ENCODE data around the gene OR6C74. TPM values are rescaled to one million over a fixed set of nuclear protein-coding genes. Genes with fewer than 3 reads are reported as not detected.

The OR6C74 gene
- total and polyA plus RNA-seq, 12 donors: not detected

DNA sequence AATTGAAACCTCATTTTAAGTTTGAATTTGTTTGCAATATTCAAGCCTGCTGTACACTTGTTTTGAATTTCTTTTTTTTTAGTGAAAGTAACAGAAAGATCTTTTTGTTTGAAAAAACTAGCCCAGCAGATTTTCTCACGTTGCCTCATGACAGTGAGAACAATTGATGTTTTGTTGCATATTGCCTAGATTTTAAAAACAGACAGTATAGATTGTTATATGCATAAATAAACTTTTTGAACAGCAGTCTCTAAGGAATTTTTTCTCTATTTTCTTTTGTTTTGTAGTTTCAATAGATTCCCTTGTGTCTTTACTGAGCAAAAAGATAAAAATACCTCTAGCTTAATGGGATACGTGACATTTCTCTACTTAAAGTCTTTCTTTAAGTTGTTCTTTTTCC lies 36.6 kb downstream of the OR6C74 start:
- no peaks in the 10 kb centered on the region for H3K27me3 ChIP-seq
- 55 to 57% methylated on average over 2 of the region's 2 CpGs for WGBS, 2 donors
- ATAC-seq (no peak), DNase-seq (no peak)
- H3K4me1 ChIP-seq: no peaks in the 10 kb centered on the region
- H3K27ac ChIP-seq: no peak overlapping the region
- H3K9me3 ChIP-seq: peaks cover 0 to 16% (median 0%) of the 10 kb centered on the region in 11 donors
- no peak overlapping the region for H3K4me3 ChIP-seq
- no peaks in the 10 kb centered on the region for H3K36me3 ChIP-seq
- intact Hi-C loops (cut with DNase I): no loop called here
- TF ChIP-seq CTCF (IDR thresholded peaks at IDR 0.05): no peak

DNA sequence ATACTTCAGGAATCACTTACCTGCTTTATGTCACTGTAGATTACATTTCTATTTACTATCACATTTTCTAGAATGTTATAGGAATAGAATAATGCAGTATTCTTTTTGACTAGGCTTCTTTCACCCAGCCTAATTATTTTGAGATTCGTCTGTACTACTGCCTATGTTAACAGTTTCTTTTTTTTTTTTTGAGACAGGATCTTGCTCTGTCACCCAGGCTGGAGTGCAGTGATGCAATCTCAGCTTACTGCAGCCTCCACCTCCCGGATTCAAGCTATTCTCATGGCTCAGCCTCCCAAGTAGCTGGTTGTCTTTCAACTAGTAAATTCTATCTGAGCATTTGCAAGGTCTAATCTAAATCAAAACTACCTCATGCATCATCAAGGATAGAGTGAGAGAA lies 45.6 kb downstream of the OR6C74 start:
- H3K36me3 ChIP-seq: no peaks in the 10 kb centered on the region
- H3K4me3 ChIP-seq: no peak overlapping the region
- no peaks in the 10 kb centered on the region for H3K27me3 ChIP-seq
- ATAC-seq: no peak
- no peaks in the 10 kb centered on the region for H3K4me1 ChIP-seq
- intact Hi-C loops (cut with DNase I): no loop called here
- no peaks in the 10 kb centered on the region for H3K9me3 ChIP-seq
- DNase-seq: no peak
- TF ChIP-seq CTCF (IDR thresholded peaks at IDR 0.05): no peak
- 37 to 40% methylated on average over 2 of the region's 2 CpGs for WGBS, 2 donors
- no peak overlapping the region for H3K27ac ChIP-seq

Other genes with a start within 250 kb of the OR6C74 start
- not detected for gene NEUROD4, start 224.6 kb upstream of the OR6C74 start, total RNA-seq
- gene NEUROD4, start 224.6 kb upstream of the OR6C74 start, polyA plus RNA-seq: not detected
- not detected for gene OR9K2, start 118.2 kb upstream of the OR6C74 start, total RNA-seq
- not detected for gene OR9K2, start 118.2 kb upstream of the OR6C74 start, polyA plus RNA-seq
- not detected for gene OR10A7, start 23.6 kb upstream of the OR6C74 start, total RNA-seq
- gene OR10A7, start 23.6 kb upstream of the OR6C74 start, polyA plus RNA-seq: not detected
- not detected for gene OR6C6, start 52.0 kb downstream of the OR6C74 start, total RNA-seq
- not detected for gene OR6C6, start 52.0 kb downstream of the OR6C74 start, polyA plus RNA-seq
- not detected for gene OR6C1, start 69.7 kb downstream of the OR6C74 start, total RNA-seq
- gene OR6C1, start 69.7 kb downstream of the OR6C74 start, polyA plus RNA-seq: not detected
- gene OR6C3, start 86.1 kb downstream of the OR6C74 start, total RNA-seq: not detected
- not detected for gene OR6C3, start 86.1 kb downstream of the OR6C74 start, polyA plus RNA-seq
- gene OR6C75, start 118.4 kb downstream of the OR6C74 start, total RNA-seq: not detected
- not detected for gene OR6C75, start 118.4 kb downstream of the OR6C74 start, polyA plus RNA-seq
- not detected for gene OR6C65, start 155.9 kb downstream of the OR6C74 start, total RNA-seq
- not detected for gene OR6C65, start 155.9 kb downstream of the OR6C74 start, polyA plus RNA-seq
- gene OR6C76, start 181.6 kb downstream of the OR6C74 start, total RNA-seq: not detected
- gene OR6C76, start 181.6 kb downstream of the OR6C74 start, polyA plus RNA-seq: not detected
- not detected for gene OR6C2, start 199.5 kb downstream of the OR6C74 start, total RNA-seq
- not detected for gene OR6C2, start 199.5 kb downstream of the OR6C74 start, polyA plus RNA-seq
- gene OR6C70, start 225.5 kb downstream of the OR6C74 start, total RNA-seq: under 1 TPM in 1 of 10 donors, not detected in 9; 0.28 TPM
- not detected for gene OR6C70, start 225.5 kb downstream of the OR6C74 start, polyA plus RNA-seq
- not detected for gene OR6C68, start 247.8 kb downstream of the OR6C74 start, total RNA-seq
- gene OR6C68, start 247.8 kb downstream of the OR6C74 start, polyA plus RNA-seq: not detected